Tibial nerve (tissue), 4 donors: ENCODE measurements around the gene SNX15. TPM values are rescaled to one million over a fixed set of nuclear protein-coding genes. Genes with fewer than 3 reads are reported as not detected.

Experiments
- DNase-seq, 2 donors: peaks; one replicate each; pipeline ENCODE4 v3.0.0-alpha.2; 2019; ENCODE audit warnings: low spot score in 2 of 2
- H3K27ac ChIP-seq, 4 donors: fragments of 200-600 bp; sonication (generic) in 3 of 4; one replicate each; pipeline ENCODE4 v1.5.1; 2017 to 2019; ENCODE audit warnings: mild to moderate bottlenecking in 1 of 4
- H3K27me3 ChIP-seq, 2 donors: fragments of 200-600 bp; sonication (generic) in 1 of 2; one replicate each; pipeline versions ENCODE4 v1.5.1 to v1.6.0; 2017 to 2019
- H3K36me3 ChIP-seq, 3 donors: fragments of 200-600 bp; sonication (generic); one replicate each; pipeline ENCODE4 v1.5.1; 2018 to 2019
- H3K4me1 ChIP-seq, 4 donors: fragments of 200-600 bp; sonication (generic) in 3 of 4; one replicate each; pipeline ENCODE4 v1.5.1; 2017 to 2019
- H3K4me3 ChIP-seq, 4 donors: fragments of 200-600 bp; sonication (generic) in 3 of 4; one replicate each; pipeline ENCODE4 v1.5.1; 2017 to 2019; ENCODE audit warnings: mild to moderate bottlenecking in 1 of 4, moderate library complexity in 1 of 4
- H3K9me3 ChIP-seq, 4 donors: fragments of 200-600 bp; sonication (generic) in 3 of 4; one replicate each; pipeline ENCODE4 v1.5.1; 2017 to 2019
- CTCF ChIP-seq, 5 experiments: fragments of 200-600 bp in 3 of 5; fragments of 450-650 bp in 2 of 5; sonication (generic) in 3 of 5; IDR thresholded peaks; one replicate each; pipeline ENCODE4 v1.5.1; 2016 to 2019; ENCODE audit warnings: antibody characterized with exemption in 5 of 5, mild to moderate bottlenecking in 3 of 5, moderate library complexity in 2 of 5
- EP300 ChIP-seq, 2 donors: sonication (generic); formaldehyde crosslinking; IDR thresholded peaks; one replicate each; pipeline ENCODE4 v1.6.1; 2017; ENCODE audit warnings: antibody characterized with exemption in 2 of 2, mild to moderate bottlenecking in 1 of 2
- POLR2A ChIP-seq, 2 donors: fragments of 450-650 bp; IDR thresholded peaks; one replicate each; pipeline ENCODE4 v1.6.1; 2017; ENCODE audit warnings: antibody characterized with exemption in 2 of 2, mild to moderate bottlenecking in 2 of 2, moderate library complexity in 2 of 2
- WGBS, 2 donors: methylation state at CpG; one replicate each; pipeline ENCODE4 v1.1.5; 2018; 5-methylcytosine and 5-hydroxymethylcytosine counted together
- total RNA-seq, 4 donors: library from RNA; depleted of rRNA; stranded (reverse); fragments of >200 nt; gene quantifications; one replicate each; pipeline ENCODE4 v1.1.0, GENCODE V29; 2016

The SNX15 gene
- total RNA-seq, 4 donors from 2014 or later: 17.1 to 33.3 (median 24.2) TPM

- DNase-seq: no peak
- Histone ChIP-seq H3K36me3 (no peaks in the 10 kb centered on the region), H3K4me3 (no peak within 1 kb of the TSS), H3K27ac (no peak within 1 kb of the TSS), H3K27me3 (no peaks in the 10 kb centered on the region), H3K9me3 (peaks cover 0 to 3% (median 0%) of the 10 kb centered on the region in 4 donors), H3K4me1 (no peaks in the 10 kb centered on the region)
- TF ChIP-seq POLR2A (IDR thresholded peaks at IDR 0.05) (no peak), CTCF (IDR thresholded peaks at IDR 0.05) (no peak), EP300 (IDR thresholded peaks at IDR 0.05) (no peak)
- WGBS, 2 donors: 69 to 76% methylated on average over 7 to 8 of the region's 8 CpGs
Measured at GRCh38 chr11:65058419-65059054, 31.3 kb downstream of the SNX15 start, which contains the start of gene NAALADL1. Gene NAALADL1, minus strand, starts transcription at chr11:65058553. Its CDS starts 32 bp downstream, at chr11:65058521.

- Histone ChIP-seq H3K4me1 (no peaks in the 10 kb centered on the region), H3K9me3 (peaks cover 0 to 3% (median 0%) of the 10 kb centered on the region in 4 donors), H3K4me3 (no peak overlapping the region), H3K27me3 (no peaks in the 10 kb centered on the region), H3K36me3 (no peaks in the 10 kb centered on the region), H3K27ac (no peak overlapping the region)
- no peak for DNase-seq
- TF ChIP-seq CTCF (IDR thresholded peaks at IDR 0.05): no peak
- TF ChIP-seq POLR2A (IDR thresholded peaks at IDR 0.05): no peak
- no peak for TF ChIP-seq EP300 (IDR thresholded peaks at IDR 0.05)
- WGBS, 2 donors: 57 to 62% methylated on average over 3 of the region's 3 CpGs
Measured at GRCh38 chr11:65059523-65059922, 32.3 kb downstream of the SNX15 start.

GRCh38 chr11:65059959-65060824 lies 33.0 kb downstream of the SNX15 start:
- WGBS, 2 donors: 56 to 71% methylated on average over 10 of the region's 10 CpGs
- Histone ChIP-seq H3K9me3 (peaks cover 0 to 3% (median 0%) of the 10 kb centered on the region in 4 donors), H3K4me3 (no peak overlapping the region), H3K27ac (no peak overlapping the region), H3K4me1 (no peaks in the 10 kb centered on the region), H3K36me3 (no peaks in the 10 kb centered on the region), H3K27me3 (no peaks in the 10 kb centered on the region)
- TF ChIP-seq CTCF (IDR thresholded peaks at IDR 0.05): no peak
- TF ChIP-seq EP300 (IDR thresholded peaks at IDR 0.05): no peak
- no peak for TF ChIP-seq POLR2A (IDR thresholded peaks at IDR 0.05)
- DNase-seq: no peak

- no peak for TF ChIP-seq EP300 (IDR thresholded peaks at IDR 0.05)
- TF ChIP-seq POLR2A (IDR thresholded peaks at IDR 0.05): no peak
- no peak for TF ChIP-seq CTCF (IDR thresholded peaks at IDR 0.05)
- DNase-seq: no peak
- WGBS, 2 donors: 56 to 60% methylated on average over 9 of the region's 9 CpGs
- Histone ChIP-seq H3K36me3 (no peaks in the 10 kb centered on the region), H3K4me3 (no peak overlapping the region), H3K4me1 (no peaks in the 10 kb centered on the region), H3K9me3 (peaks cover 0 to 3% (median 0%) of the 10 kb centered on the region in 4 donors), H3K27me3 (no peaks in the 10 kb centered on the region), H3K27ac (no peak overlapping the region)
Measured at GRCh38 chr11:65060913-65061408, 33.7 kb downstream of the SNX15 start.

GRCh38 chr11:65063532-65063931 lies 36.3 kb downstream of the SNX15 start:
- Histone ChIP-seq H3K4me3 (no peak overlapping the region), H3K9me3 (peaks cover 0 to 3% (median 0%) of the 10 kb centered on the region in 4 donors), H3K36me3 (no peaks in the 10 kb centered on the region), H3K27me3 (no peaks in the 10 kb centered on the region), H3K27ac (no peak overlapping the region), H3K4me1 (no peaks in the 10 kb centered on the region)
- WGBS, 2 donors: 74 to 85% methylated on average over 3 of the region's 3 CpGs
- no peak for DNase-seq
- TF ChIP-seq EP300 (IDR thresholded peaks at IDR 0.05) (no peak), CTCF (IDR thresholded peaks at IDR 0.05) (no peak), POLR2A (IDR thresholded peaks at IDR 0.05) (no peak)
